Liver (tissue), 9 donors: ENCODE results near the gene NDUFS2. TPM values are rescaled to one million over a fixed set of nuclear protein-coding genes. Genes with fewer than 3 reads are reported as not detected.

Experiments used
- DNase-seq: peaks from one replicate; pipeline ENCODE4 v3.0.0-alpha.2; 2017; ENCODE audit warnings: low spot score
- H3K27ac ChIP-seq, 2 donors: one replicate each; pipeline ENCODE4 v1.7.0; 2013; ENCODE audit warnings: inconsistent platforms in 2 of 2, low read length in 2 of 2, control low read depth in 1 of 2, low read depth in 1 of 2, mild to moderate bottlenecking in 1 of 2
- H3K27me3 ChIP-seq, 4 donors: one replicate each; pipeline versions ENCODE4 v1.6.1 to v1.7.0; 2013; ENCODE audit warnings: low read length in 3 of 4, inconsistent platforms in 1 of 4, mild to moderate bottlenecking in 1 of 4, moderate library complexity in 1 of 4; ENCODE audit not compliant: control insufficient read depth in 4 of 4, insufficient read depth in 4 of 4
- H3K36me3 ChIP-seq, 4 donors: one replicate each; pipeline versions ENCODE4 v1.6.1 to v1.7.0; 2013; ENCODE audit warnings: low read length in 3 of 4, mild to moderate bottlenecking in 3 of 4, low read depth in 1 of 4, moderate library complexity in 1 of 4; ENCODE audit not compliant: control insufficient read depth in 4 of 4, insufficient read depth in 3 of 4
- H3K4me1 ChIP-seq, 4 donors: one replicate each; pipeline versions ENCODE4 v1.6.1 to v1.7.0; 2013; ENCODE audit warnings: low read length in 3 of 4, mild to moderate bottlenecking in 3 of 4, moderate library complexity in 1 of 4; ENCODE audit not compliant: control insufficient read depth in 4 of 4, insufficient read depth in 4 of 4
- H3K4me3 ChIP-seq, 3 donors: one replicate each; pipeline versions ENCODE4 v1.6.1 to v1.7.0; 2013; ENCODE audit warnings: low read length in 3 of 3, control low read depth in 1 of 3, low read depth in 1 of 3, mild to moderate bottlenecking in 1 of 3
- H3K9ac ChIP-seq, 2 donors: one replicate each; pipeline ENCODE4 v1.7.0; 2013; ENCODE audit warnings: low read length in 2 of 2, mild to moderate bottlenecking in 2 of 2, moderate library complexity in 2 of 2, control low read depth in 1 of 2, low read depth in 1 of 2
- H3K9me3 ChIP-seq, 4 donors: one replicate each; pipeline versions ENCODE4 v1.6.1 to v1.7.0; 2013; ENCODE audit warnings: low read length in 3 of 4; ENCODE audit not compliant: control insufficient read depth in 4 of 4
- CTCF ChIP-seq: fragments of 150-350 bp; IDR thresholded peaks from 2 replicates; pipeline ENCODE4 v1.5.1; 2017; ENCODE audit warnings: improper control_type of control experiment, low read depth, low read length; ENCODE audit not compliant: missing input control
- EGR1 ChIP-seq, 2 donors: IDR thresholded peaks; 2 replicates each; pipeline ENCODE4 v1.6.1; 2016 to 2018; ENCODE audit warnings: antibody characterized with exemption in 2 of 2, low read depth in 2 of 2
- FOXA1 ChIP-seq: IDR thresholded peaks from 2 replicates; pipeline ENCODE4 v1.6.1; 2016; ENCODE audit warnings: antibody characterized with exemption
- FOXA2 ChIP-seq: IDR thresholded peaks from 2 replicates; pipeline ENCODE4 v1.6.1; 2016; ENCODE audit warnings: antibody characterized with exemption
- GABPA ChIP-seq, 2 donors: IDR thresholded peaks in 1 of 2; conservative IDR thresholded peaks in 1 of 2; 2 replicates each; pipeline ENCODE4 v1.6.1; 2016; ENCODE audit warnings: antibody characterized with exemption in 2 of 2, mild to moderate bottlenecking in 1 of 2, moderate library complexity in 1 of 2
- HNF4A ChIP-seq, 2 donors: conservative IDR thresholded peaks; 2 replicates each; pipeline ENCODE4 v1.6.1; 2016; ENCODE audit warnings: antibody characterized with exemption in 2 of 2, mild to moderate bottlenecking in 2 of 2
- HNF4G ChIP-seq: IDR thresholded peaks from 2 replicates; pipeline ENCODE4 v1.6.1; 2016; ENCODE audit warnings: antibody characterized with exemption
- JUND ChIP-seq, 2 donors: IDR thresholded peaks; 2 replicates each; pipeline ENCODE4 v1.6.1; 2016; ENCODE audit warnings: antibody characterized with exemption in 2 of 2
- MAX ChIP-seq: IDR thresholded peaks from 2 replicates; pipeline ENCODE4 v1.6.1; 2016; ENCODE audit warnings: antibody characterized with exemption
- NR2F2 ChIP-seq: IDR thresholded peaks from 2 replicates; pipeline ENCODE4 v1.6.1; 2016; ENCODE audit warnings: antibody characterized with exemption
- RAD21 ChIP-seq, 2 donors: IDR thresholded peaks; 2 replicates each; pipeline ENCODE4 v1.6.1; 2016; ENCODE audit warnings: antibody characterized with exemption in 2 of 2, mild to moderate bottlenecking in 2 of 2
- RXRA ChIP-seq, 2 donors: IDR thresholded peaks; 2 replicates each; pipeline ENCODE4 v1.6.1; 2017 to 2018; ENCODE audit warnings: antibody characterized with exemption in 2 of 2, mild to moderate bottlenecking in 1 of 2
- SP1 ChIP-seq: IDR thresholded peaks from 2 replicates; pipeline ENCODE4 v1.6.1; 2018; ENCODE audit warnings: antibody characterized with exemption, mild to moderate bottlenecking
- TAF1 ChIP-seq: conservative IDR thresholded peaks from 2 replicates; pipeline ENCODE4 v1.6.1; 2016; ENCODE audit warnings: antibody characterized with exemption, mild to moderate bottlenecking
- YY1 ChIP-seq: IDR thresholded peaks from 2 replicates; pipeline ENCODE4 v1.6.1; 2016; ENCODE audit warnings: antibody characterized with exemption, mild to moderate bottlenecking
- ZBTB33 ChIP-seq: IDR thresholded peaks from 2 replicates; pipeline ENCODE4 v1.6.1; 2016; ENCODE audit warnings: antibody characterized with exemption
- WGBS: extraction: QIAGEN DNeasy Blood & Tissue Kit; methylation state at CpG from one replicate; pipeline ENCODE4 v1.1.7; 2013; 5-methylcytosine and 5-hydroxymethylcytosine counted together
- polyA plus RNA-seq, 2 donors: library from polyadenylated mRNA; stranded (reverse) in 1 of 2; unstranded in 1 of 2; fragments of 200-250 nt in 1 of 2; fragments of >200 nt in 1 of 2; fragmentation: Nextera tagmentation in 1 of 2; extraction: Ambion mirVana in 1 of 2; gene quantifications; one replicate each; pipeline versions ENCODE4 v1.2.1 to v1.2.3, GENCODE V29; 2013 to 2015
- total RNA-seq, 2 donors: library from RNA; depleted of rRNA; stranded (reverse); fragments of >200 nt; gene quantifications; one replicate each; pipeline ENCODE4 v1.2.3, GENCODE V29; 2014
- TF ChIP-seq, protein P1 (sequence below): IDR thresholded peaks from 2 replicates; pipeline ENCODE4 v1.6.1; 2016; ENCODE audit warnings: antibody characterized with exemption
- TF ChIP-seq, protein P2 (sequence below): IDR thresholded peaks from 2 replicates; pipeline ENCODE4 v1.6.1; 2016; ENCODE audit warnings: antibody characterized with exemption, mild to moderate bottlenecking
- donor health status: healthy.
- donor health status: healthy.
- donor health status: healthy.
- donor health status: healthy.
- donor health status: healthy.

NDUFS2 gene
- total and polyA plus RNA-seq, 4 donors, result 93.3 to 167 (median 120) TPM

GRCh38 chr1:161192476-161193465 lies 9.4 kb upstream of the NDUFS2 start:
- H3K9me3 ChIP-seq, result no peaks in the 10 kb centered on the region
- H3K4me3 ChIP-seq, result no peak overlapping the region
- 45% methylated on average over 15 of the region's 15 CpGs for WGBS
- no peaks in the 10 kb centered on the region for H3K27me3 ChIP-seq
- TF ChIP-seq RXRA (IDR thresholded peaks at IDR 0.05), result peak in 1 of 2 donors; percentile 35
- TF ChIP-seq HNF4A (conservative IDR thresholded peaks at IDR 0.05), result peak in 1 of 2 donors; percentile 6
- TF ChIP-seq YY1, result no peak
- peak; percentile 91 for TF ChIP-seq CTCF
- peak; percentile 91 to 95 for TF ChIP-seq RAD21 (IDR thresholded peaks at IDR 0.05)
- TF ChIP-seq NR2F2, result no peak
- TF ChIP-seq, protein P1, sequence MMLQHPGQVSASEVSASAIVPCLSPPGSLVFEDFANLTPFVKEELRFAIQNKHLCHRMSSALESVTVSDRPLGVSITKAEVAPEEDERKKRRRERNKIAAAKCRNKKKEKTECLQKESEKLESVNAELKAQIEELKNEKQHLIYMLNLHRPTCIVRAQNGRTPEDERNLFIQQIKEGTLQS, result no peak
- TF ChIP-seq MAX, result no peak
- no peak for TF ChIP-seq FOXA2
- TF ChIP-seq HNF4G, result no peak
- DNase-seq, result peak; percentile 70
- peaks cover 9 to 30% (median 18%) of the 10 kb centered on the region in 4 donors for H3K4me1 ChIP-seq
- H3K9ac ChIP-seq, result peak overlapping the region in 1 of 2 donors; percentile 28
- H3K36me3 ChIP-seq, result peaks cover 0 to 5% (median under 1%) of the 10 kb centered on the region in 4 donors
- peak overlapping the region in 1 of 2 donors; percentile 24 for H3K27ac ChIP-seq

DNA sequence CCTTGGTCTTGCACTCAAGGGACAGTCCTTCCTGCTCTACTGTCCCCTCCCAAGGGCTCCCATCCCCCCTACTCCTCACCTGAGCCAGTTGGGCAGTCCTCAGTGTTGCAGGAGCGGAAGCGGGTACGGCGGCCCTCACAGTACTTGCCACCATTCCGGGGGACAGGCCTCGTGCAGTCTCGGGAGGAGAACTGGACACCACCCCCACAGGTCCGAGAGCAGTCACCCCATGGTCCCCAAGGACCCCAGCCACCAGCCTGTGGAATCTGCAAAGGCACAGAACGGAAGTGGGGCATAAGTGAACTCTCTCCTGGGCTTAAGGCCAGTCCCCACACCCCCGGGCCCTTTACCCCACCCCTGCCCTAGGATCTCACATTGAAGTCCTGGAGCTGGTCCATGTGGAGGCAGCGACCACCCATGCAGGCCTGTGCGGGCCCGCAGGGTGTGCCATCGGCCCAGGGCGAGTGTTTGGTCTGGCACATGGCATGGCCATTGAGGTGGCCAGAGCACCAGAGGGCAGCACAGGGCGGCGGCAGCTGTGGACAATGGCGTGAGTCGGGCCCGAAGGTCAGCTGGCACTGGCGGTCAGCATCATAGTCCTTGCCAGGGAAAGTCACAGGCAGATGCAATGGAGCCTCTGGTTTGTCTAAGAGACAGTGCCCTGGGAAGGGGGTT lies 8.5 kb upstream of the NDUFS2 start:
- 46% methylated on average over 21 of the region's 21 CpGs for whole genome bisulfite sequencing
- Histone ChIP-seq H3K27ac (peak overlapping the region in 1 of 2 donors; percentile 17), H3K9ac (no peak overlapping the region), H3K36me3 (peaks cover 0 to 5% (median under 1%) of the 10 kb centered on the region in 4 donors), H3K9me3 (no peaks in the 10 kb centered on the region), H3K4me1 (peaks cover 9 to 30% (median 18%) of the 10 kb centered on the region in 4 donors), H3K27me3 (no peaks in the 10 kb centered on the region), H3K4me3 (peak overlapping the region in 1 of 3 donors; percentile 21)
- DNase-seq, result no peak
- TF ChIP-seq NR2F2 (peak; percentile 35), SP1 (peak; percentile 92), HNF4A (conservative IDR thresholded peaks at IDR 0.05) (peak; percentile 78 to 85), GABPA (IDR thresholded peaks at IDR 0.05 in 1 of 2, conservative IDR thresholded peaks at IDR 0.05 in 1 of 2) (no peak), HNF4G (peak; percentile 11), EGR1 (IDR thresholded peaks at IDR 0.05; ENCODE audit: low read depth in 2 of 2) (no peak), YY1 (peak; percentile 97), CTCF (peak; percentile 37), TAF1 (no peak), RXRA (IDR thresholded peaks at IDR 0.05) (peak; percentile 85 to 88), FOXA1 (peak; percentile 46), RAD21 (IDR thresholded peaks at IDR 0.05) (peak; percentile 69 to 76), ZBTB33 (no peak), JUND (IDR thresholded peaks at IDR 0.05) (peak in 1 of 2 donors; percentile 9)
- TF ChIP-seq, protein P1, result no peak
- TF ChIP-seq, protein P2, sequence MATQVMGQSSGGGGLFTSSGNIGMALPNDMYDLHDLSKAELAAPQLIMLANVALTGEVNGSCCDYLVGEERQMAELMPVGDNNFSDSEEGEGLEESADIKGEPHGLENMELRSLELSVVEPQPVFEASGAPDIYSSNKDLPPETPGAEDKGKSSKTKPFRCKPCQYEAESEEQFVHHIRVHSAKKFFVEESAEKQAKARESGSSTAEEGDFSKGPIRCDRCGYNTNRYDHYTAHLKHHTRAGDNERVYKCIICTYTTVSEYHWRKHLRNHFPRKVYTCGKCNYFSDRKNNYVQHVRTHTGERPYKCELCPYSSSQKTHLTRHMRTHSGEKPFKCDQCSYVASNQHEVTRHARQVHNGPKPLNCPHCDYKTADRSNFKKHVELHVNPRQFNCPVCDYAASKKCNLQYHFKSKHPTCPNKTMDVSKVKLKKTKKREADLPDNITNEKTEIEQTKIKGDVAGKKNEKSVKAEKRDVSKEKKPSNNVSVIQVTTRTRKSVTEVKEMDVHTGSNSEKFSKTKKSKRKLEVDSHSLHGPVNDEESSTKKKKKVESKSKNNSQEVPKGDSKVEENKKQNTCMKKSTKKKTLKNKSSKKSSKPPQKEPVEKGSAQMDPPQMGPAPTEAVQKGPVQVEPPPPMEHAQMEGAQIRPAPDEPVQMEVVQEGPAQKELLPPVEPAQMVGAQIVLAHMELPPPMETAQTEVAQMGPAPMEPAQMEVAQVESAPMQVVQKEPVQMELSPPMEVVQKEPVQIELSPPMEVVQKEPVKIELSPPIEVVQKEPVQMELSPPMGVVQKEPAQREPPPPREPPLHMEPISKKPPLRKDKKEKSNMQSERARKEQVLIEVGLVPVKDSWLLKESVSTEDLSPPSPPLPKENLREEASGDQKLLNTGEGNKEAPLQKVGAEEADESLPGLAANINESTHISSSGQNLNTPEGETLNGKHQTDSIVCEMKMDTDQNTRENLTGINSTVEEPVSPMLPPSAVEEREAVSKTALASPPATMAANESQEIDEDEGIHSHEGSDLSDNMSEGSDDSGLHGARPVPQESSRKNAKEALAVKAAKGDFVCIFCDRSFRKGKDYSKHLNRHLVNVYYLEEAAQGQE, result peak; percentile 38
